GM12878 (cell line): ENCODE results near the gene CA5A.

ENCODE experiments used
- CUX1 ChIP-seq: IDR thresholded peaks from 2 replicates; pipeline ENCODE4 v1.6.1; 2012; ENCODE audit warnings: improper control_type of control experiment, low read depth, low read length; ENCODE audit not compliant: insufficient replicate concordance
- NR2C2 ChIP-seq: IDR thresholded peaks from 2 replicates; pipeline ENCODE4 v1.6.1; 2011; ENCODE audit warnings: borderline replicate concordance, low read depth; ENCODE audit not compliant: control insufficient read depth, insufficient read length

DNA sequence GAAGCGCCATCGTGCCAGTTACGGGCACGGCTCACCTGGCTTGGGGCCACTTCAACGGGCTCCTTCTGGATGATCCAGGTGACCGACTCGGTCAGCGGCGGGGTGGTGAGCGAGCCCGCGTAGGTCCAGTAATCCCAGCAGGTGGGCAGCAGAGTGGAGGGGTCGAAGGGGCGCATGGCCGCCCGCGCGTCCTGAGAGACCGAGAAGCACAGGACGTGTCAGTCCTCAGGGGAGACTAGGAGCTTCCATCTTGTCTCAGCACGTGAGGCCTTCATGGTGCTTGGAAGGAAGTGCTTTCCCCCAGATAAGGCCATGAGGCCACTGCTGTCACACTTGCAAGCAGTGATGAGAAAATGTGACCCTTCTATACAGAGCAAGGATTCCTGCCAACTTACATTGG lies 44.6 kb downstream of the CA5A start:
- TF ChIP-seq NR2C2 = no peak
- TF ChIP-seq CUX1 = no peak
